Activated CD8-positive, alpha-beta T cell treated with anti-CD3 and anti-CD28 coated beads, Interleukin-2, amount 10 ng/mL, durations not matched to agents 7 days and 5 days (primary cell): ENCODE measurements around the gene TMEM214. TPM values are rescaled to one million over a fixed set of nuclear protein-coding genes. Genes with fewer than 3 reads are reported as not detected.

Experiments used
- ATAC-seq: fragments of 150-1000 bp; cut with Tn5 transposase; one replicate; pipeline ENCODE4 v1.10.0; 2021; ENCODE audit warnings: moderate library complexity
- CTCF ChIA-PET: fragments of 350-600 bp; sonication (Branson Sonifier 250); formaldehyde crosslinking; loops from one replicate; lab custom pipeline; 2021; ENCODE audit warnings: antibody characterized with exemption; lab: Charles Lee
- POLR2A ChIA-PET: fragments of 350-600 bp; sonication (Branson Sonifier 250); formaldehyde crosslinking; loops from one replicate; lab custom pipeline; 2021; ENCODE audit warnings: antibody characterized with exemption; lab: Charles Lee
- DNase-seq: peaks from one replicate; pipeline ENCODE4 v3.0.0-alpha.2; 2020
- H3K27ac Mint-ChIP-seq: one replicate; pipeline ENCODE4 v1.8.0; 2021; ENCODE audit warnings: mild to moderate bottlenecking, mixed read lengths
- H3K27me3 Mint-ChIP-seq: one replicate; pipeline ENCODE4 v1.8.0; 2021; ENCODE audit warnings: low read depth, mixed read lengths
- H3K36me3 Mint-ChIP-seq: one replicate; pipeline ENCODE4 v1.8.0; 2021; ENCODE audit warnings: low read depth, mixed read lengths
- H3K4me1 Mint-ChIP-seq: one replicate; pipeline ENCODE4 v1.8.0; 2021; ENCODE audit warnings: low read depth, mixed read lengths
- H3K4me3 Mint-ChIP-seq: one replicate; pipeline ENCODE4 v1.8.0; 2021; ENCODE audit warnings: mild to moderate bottlenecking, mixed read lengths
- H3K9me3 Mint-ChIP-seq: one replicate; pipeline ENCODE4 v1.8.0; 2022; ENCODE audit warnings: mixed read lengths; ENCODE audit not compliant: insufficient read depth
- total RNA-seq, 2 experiments: library from RNA; stranded (reverse); gene quantifications; one replicate each; pipeline ENCODE4 v1.2.3, GENCODE V29; 2021

TMEM214 gene
- total RNA-seq, 2 experiments from 2014 or later, result 73.7 to 75.6 TPM

DNA sequence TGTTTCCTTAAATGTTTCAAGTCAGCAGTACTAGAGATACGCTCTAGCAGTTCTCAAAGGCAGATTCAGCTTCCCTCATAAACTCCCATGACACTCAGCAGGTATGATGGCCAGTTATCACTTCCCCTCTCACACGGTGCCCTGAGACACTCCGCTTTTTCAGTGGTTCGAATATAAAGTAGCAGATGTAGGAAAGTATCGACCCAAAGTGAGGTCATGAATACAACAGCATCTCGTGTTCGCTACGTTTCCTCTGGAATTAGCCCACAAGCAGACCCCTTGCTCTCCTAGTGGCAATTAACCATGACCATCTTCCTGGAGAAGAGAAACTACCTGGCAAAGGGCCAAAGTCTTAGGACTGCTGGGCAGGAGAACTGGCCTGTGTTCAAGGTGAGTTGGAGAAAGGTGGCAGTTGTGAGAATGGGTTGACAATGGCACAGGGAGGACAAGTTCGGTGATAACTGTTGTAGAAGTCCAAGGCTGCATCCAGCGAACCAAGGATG, 9.4 kb downstream of the TMEM214 start:
- no peaks in the 10 kb centered on the region for H3K4me1 Mint-ChIP-seq
- no peak for DNase-seq
- peaks cover 48% of the 10 kb centered on the region for H3K36me3 Mint-ChIP-seq
- H3K9me3 Mint-ChIP-seq, result no peaks in the 10 kb centered on the region
- CTCF ChIA-PET, result interaction anchor here (1.1 to 1.6 kb wide), 3 partner anchors 9 to 81 kb away, joined by 3 read pairs; partner anchors contain the start of gene AGBL5
- no peak overlapping the region for H3K4me3 Mint-ChIP-seq
- no peaks in the 10 kb centered on the region for H3K27me3 Mint-ChIP-seq
- ATAC-seq, result no peak
- H3K27ac Mint-ChIP-seq, result no peak overlapping the region
- POLR2A ChIA-PET, result no interaction called here

DNA sequence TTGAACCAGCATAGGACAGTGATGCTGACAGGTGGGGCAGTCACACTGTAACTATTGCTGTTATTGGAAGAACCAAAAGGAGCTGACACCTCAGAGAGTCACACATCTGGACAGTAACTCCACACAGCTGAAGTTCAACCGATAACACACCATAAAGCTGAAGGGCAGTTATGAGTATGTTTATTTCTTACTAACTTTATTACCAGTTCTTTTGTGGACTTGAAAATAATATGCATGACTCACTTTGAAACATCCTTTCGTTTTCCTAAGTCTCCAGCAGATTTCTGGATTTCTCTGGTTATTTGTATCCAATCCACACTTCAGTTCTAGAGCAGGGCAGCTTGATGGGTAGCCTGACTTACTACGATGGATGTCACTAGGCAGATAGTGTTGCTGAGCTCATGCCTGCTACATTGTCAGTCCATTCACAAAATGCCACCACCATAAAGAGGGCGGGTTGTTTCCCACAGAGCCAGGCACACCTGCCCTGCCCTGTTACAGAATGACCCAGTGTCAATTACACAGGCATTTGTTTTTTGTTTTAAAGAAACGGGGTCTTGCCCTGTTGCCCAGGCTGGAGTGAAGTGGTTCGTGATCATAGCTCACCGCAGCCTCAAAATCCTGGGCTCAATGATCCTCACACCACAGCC, 10.3 kb downstream of the TMEM214 start:
- Mint-ChIP-seq H3K4me1 (peaks cover under 1% of the 10 kb centered on the region), H3K9me3 (no peaks in the 10 kb centered on the region), H3K27ac (no peak overlapping the region), H3K27me3 (no peaks in the 10 kb centered on the region), H3K36me3 (peaks cover 41% of the 10 kb centered on the region), H3K4me3 (no peak overlapping the region)
- no peak for DNase-seq
- no peak for ATAC-seq
- ChIA-PET POLR2A (interaction anchor here (0.8 kb wide), 1 partner anchor 10 kb away, joined by 4 read pairs; the partner anchor contains the start of gene TMEM214), CTCF (interaction anchor here (1.2 kb wide), 1 partner anchor 8 kb away, joined by 3 read pairs; the partner anchor contains the start of gene AGBL5)

DNA sequence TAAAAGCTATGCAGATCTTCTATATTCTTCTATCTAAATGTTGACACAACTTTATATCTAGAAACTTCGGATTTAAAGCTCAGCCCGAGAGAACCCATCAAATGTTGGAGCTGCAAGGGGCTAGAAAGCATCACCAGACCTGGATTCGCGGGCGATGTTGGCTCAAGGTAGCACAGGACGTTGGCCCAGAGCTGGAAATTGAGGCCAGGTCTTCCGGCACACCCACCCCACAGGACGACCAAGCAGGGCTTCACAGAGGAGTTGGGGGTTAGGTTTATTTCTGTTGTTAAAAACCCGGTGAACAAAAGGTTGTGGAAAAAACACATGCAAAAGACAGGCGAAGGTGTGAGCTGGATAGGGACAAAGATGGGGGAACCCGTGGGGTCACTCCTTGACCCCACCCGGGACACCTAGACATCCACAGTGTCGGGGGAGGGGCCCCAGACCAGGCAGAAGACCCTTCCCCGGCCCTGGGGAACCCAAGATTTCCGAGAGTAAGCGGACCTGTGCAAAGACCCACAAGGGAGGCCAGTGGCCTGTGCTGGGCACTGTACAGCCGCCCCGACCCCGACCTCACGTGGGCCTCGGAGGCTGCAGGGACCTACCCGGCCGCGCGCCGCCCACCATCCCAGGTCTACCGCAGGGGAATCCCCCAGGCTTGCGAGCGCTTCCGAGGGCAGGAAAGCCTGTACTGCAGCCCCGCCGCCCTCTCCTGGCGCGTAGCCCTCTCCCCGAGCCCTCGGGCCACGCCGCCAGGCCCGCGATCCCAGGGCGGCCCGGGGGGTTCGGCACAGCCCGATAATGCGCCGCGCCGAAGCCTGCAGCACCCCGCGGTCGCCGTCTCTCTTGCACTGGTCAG, 16.9 kb downstream of the TMEM214 start:
- Mint-ChIP-seq H3K27me3 (peaks cover 5% of the 10 kb centered on the region), H3K9me3 (no peaks in the 10 kb centered on the region), H3K4me3 (peak overlapping the region; percentile 93), H3K27ac (peak overlapping the region; percentile 96), H3K36me3 (peaks cover 12% of the 10 kb centered on the region), H3K4me1 (peaks cover 20% of the 10 kb centered on the region)
- ChIA-PET POLR2A (interaction anchor here (0.5 to 9.3 kb wide), 9 partner anchors 15 to 285 kb away, joined by 3 to 128 read pairs (median 5); partner anchors contain the start of genes ATRAID, CENPA, OST4 and PREB), CTCF (interaction anchor here (0.8 to 4.8 kb wide), 12 partner anchors 16 to 88 kb away, joined by 3 to 30 read pairs (median 7); partner anchors contain the start of genes KHK, OST4, PREB and TMEM214)
- ATAC-seq (peak; percentile 16), DNase-seq (peak; percentile 65)

DNA sequence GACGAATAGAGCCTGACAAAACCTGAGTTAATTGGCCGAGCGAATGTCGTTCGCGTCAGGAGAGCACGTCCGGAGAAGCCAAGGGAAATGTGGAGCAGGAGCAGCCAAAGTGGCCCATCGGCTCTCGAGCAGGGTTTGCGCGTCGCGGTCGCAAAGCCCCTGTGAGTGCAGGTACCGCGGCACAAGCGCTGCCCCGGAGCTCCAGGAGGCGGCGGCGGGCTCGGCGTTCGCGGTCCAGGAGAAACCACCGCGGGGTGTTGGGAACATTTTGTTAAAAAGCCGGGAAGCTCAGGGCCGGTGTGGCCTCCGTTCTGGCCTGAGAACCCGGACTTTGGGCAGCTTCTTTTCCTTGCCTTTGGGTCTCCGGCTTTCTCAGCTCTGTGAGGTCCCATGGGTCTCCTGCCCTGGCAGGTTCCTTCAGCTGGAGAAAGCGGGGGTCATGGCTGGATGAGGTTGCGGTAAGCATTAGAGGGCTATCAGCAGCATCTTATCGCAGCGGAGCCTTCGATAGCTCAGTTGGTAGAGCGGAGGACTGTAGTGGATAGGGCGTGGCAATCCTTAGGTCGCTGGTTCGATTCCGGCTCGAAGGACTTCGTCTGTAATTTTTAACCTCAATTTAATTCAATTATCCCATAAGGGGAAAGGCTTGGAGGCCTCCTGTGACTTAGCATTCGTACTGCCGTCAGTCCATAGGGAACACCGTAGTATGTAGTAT, 17.7 kb downstream of the TMEM214 start:
- Mint-ChIP-seq H3K27ac (peak overlapping the region; percentile 96), H3K9me3 (no peaks in the 10 kb centered on the region), H3K36me3 (peaks cover 17% of the 10 kb centered on the region), H3K27me3 (peaks cover 5% of the 10 kb centered on the region), H3K4me3 (peak overlapping the region; percentile 93), H3K4me1 (peaks cover 20% of the 10 kb centered on the region)
- CTCF ChIA-PET, result interaction anchor here (0.8 to 4.8 kb wide), 15 partner anchors 7 to 633 kb away, joined by 3 to 30 read pairs (median 6); partner anchors contain the start of genes KHK, OST4, PREB and TMEM214
- POLR2A ChIA-PET, result interaction anchor here (0.5 to 9.3 kb wide), 16 partner anchors 9 to 613 kb away, joined by 3 to 128 read pairs (median 4); partner anchors contain the start of genes ATRAID, CENPA, KHK and OST4
- peak; percentile 95 for DNase-seq
- ATAC-seq, result peak; percentile 71

DNA sequence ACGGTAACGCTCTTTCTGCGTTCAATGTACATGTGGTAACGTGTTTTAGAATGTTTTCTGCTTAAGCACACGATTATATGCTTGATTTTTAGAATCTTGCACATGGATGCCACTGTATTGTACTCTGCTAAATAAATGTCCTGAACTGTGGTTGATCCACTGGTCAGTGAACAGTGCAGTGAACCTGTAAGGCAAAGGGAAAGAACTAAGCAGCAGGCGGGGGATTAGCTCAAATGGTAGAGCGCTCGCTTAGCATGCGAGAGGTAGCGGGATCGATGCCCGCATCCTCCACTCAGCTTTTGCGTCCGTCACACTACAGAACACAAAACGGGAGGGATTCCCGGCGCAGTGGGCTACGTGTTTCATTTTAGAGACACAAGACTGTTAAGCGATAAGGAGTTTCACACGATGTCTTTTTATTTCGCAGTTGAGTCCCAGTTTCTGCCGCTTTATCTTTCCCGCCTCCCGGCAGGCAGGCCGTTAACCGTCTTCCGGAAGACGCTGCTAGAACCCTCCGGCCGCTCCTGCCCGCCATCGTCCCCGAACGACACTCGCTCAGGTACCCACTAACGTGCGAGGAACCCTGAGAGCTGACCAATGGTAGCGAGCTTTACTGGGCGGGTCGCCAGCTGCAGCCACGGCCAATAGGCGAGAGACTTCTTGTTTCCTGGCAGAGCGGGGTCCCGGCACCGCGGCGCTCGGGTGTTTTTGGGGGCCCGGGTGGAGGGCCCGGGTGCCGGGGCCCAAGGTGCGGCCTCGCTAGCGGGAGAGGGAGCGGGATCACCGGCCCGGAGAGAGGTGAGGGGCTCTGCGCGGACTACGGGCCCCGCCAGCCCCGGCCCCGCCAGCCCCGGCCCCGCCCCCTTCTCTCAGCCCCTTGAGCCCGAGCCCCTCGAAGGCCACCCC, 18.5 kb downstream of the TMEM214 start, which contains the start of gene AGBL5:
Gene AGBL5 (plus strand): TSS at position 673 of the 906 bp plus-strand sequence. CDS start 1,291 bp downstream, outside the sequence.
- peaks cover 25% of the 10 kb centered on the region for H3K36me3 Mint-ChIP-seq
- peak; percentile 97 for DNase-seq
- peak within 1 kb of the TSS; percentile 93 for H3K4me3 Mint-ChIP-seq
- H3K27me3 Mint-ChIP-seq, result peaks cover 5% of the 10 kb centered on the region
- peak within 1 kb of the TSS; percentile 96 for H3K27ac Mint-ChIP-seq
- peaks cover 20% of the 10 kb centered on the region for H3K4me1 Mint-ChIP-seq
- ChIA-PET CTCF (interaction anchor here (0.6 to 4.8 kb wide), 19 partner anchors 8 to 632 kb away, joined by 3 to 30 read pairs (median 4); partner anchors contain the start of genes KHK, OST4, PREB and TMEM214), POLR2A (interaction anchor here (0.6 to 9.3 kb wide), 16 partner anchors 10 to 613 kb away, joined by 3 to 128 read pairs (median 4); partner anchors contain the start of genes CENPA, KHK, OST4 and PREB)
- no peaks in the 10 kb centered on the region for H3K9me3 Mint-ChIP-seq
- peak; percentile 77 for ATAC-seq

DNA sequence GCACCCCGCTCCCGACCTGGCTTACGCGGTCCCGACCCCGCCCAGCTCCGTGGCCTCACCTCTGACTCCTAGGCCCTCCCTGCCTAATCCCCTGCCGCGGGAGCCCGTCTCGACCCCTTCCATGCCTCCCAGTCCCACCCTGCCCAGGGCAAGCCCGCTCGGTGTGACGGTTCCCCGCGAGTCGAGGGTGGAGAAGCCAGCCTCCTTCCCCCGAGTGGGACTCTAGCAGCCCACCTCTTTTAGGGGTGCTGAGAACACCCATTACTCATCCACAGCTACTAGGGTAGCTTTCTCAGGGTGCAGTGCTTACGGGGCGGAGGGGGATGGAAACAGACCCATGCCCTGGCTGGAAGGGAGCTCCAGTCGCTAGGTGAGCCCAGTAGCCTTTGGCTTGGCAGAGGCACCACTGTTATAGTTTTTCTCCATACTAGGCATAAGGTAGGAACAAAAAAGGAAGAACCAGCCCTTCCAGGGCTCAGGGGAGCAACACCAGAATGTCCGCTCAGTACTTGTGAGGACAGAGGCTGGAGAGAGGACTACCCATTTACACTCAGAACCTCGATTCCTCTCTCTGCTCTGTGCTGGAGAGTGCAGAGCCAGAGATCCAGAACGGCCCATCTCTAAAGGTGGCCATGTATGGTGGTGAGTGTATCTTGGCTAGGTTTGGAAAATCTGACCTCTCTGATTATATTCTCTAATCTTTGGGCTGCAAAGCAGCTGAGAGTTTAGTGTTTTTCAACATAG, 19.3 kb downstream of the TMEM214 start:
- Mint-ChIP-seq H3K9me3 (no peaks in the 10 kb centered on the region), H3K27me3 (peaks cover 5% of the 10 kb centered on the region), H3K27ac (peak overlapping the region; percentile 84), H3K4me1 (peaks cover 20% of the 10 kb centered on the region), H3K36me3 (peaks cover 28% of the 10 kb centered on the region), H3K4me3 (peak overlapping the region; percentile 81)
- CTCF ChIA-PET, result interaction anchor here (0.6 to 4.8 kb wide), 14 partner anchors 14 to 631 kb away, joined by 3 to 30 read pairs (median 6); partner anchors contain the start of genes OST4 and PREB
- DNase-seq (peak; percentile 49), ATAC-seq (no peak)
- POLR2A ChIA-PET, result interaction anchor here (0.6 to 9.3 kb wide), 11 partner anchors 9 to 266 kb away, joined by 3 to 128 read pairs (median 7); partner anchors contain the start of genes CENPA, OST4 and TMEM214

DNA sequence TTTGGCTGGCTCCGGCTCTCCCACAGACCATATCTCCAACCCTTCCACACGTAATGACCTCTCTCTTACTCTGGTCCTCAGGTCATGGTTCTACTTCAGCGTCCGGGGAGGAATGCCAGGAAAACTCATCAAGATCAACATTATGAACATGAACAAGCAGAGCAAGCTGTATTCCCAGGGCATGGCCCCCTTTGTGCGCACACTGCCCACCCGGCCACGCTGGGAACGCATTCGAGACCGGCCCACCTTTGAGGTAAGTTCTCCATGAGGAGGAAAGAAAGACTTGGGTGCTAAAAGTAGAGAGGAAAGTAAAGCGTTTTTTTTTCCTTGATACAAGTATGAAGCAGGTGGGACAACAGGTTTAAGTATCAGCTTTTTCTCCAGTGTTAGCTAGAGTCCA, 20.6 kb downstream of the TMEM214 start:
- no peak for ATAC-seq
- no peak overlapping the region for H3K4me3 Mint-ChIP-seq
- peaks cover 5% of the 10 kb centered on the region for H3K27me3 Mint-ChIP-seq
- DNase-seq, result no peak
- no peak overlapping the region for H3K27ac Mint-ChIP-seq
- POLR2A ChIA-PET, result interaction anchor here (0.6 to 9.3 kb wide), 3 partner anchors 9 to 163 kb away, joined by 4 to 128 read pairs (median 7); partner anchors contain the start of gene OST4
- peaks cover 17% of the 10 kb centered on the region for H3K4me1 Mint-ChIP-seq
- no peaks in the 10 kb centered on the region for H3K9me3 Mint-ChIP-seq
- CTCF ChIA-PET, result interaction anchor here (1.5 to 4.8 kb wide), 3 partner anchors 18 to 92 kb away, joined by 3 to 30 read pairs (median 8); partner anchors contain the start of gene OST4
- peaks cover 28% of the 10 kb centered on the region for H3K36me3 Mint-ChIP-seq

DNA sequence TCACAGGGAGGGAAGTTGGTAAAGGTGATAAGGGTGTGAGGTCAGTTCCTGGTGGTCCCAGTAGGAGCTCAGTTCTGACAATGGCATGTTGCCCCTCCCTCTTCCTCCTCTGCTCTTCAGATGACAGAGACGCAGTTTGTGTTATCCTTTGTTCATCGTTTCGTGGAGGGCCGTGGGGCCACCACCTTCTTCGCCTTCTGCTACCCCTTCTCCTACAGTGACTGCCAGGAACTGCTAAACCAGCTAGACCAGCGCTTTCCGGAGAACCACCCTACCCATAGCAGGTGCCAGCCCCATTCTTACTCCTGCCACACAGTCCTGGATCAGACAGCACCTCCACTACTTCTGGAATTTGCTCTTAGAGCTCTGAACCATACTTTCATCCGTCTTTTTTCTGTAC, 21.0 kb downstream of the TMEM214 start:
- Mint-ChIP-seq H3K9me3 (no peaks in the 10 kb centered on the region), H3K36me3 (peaks cover 28% of the 10 kb centered on the region), H3K27me3 (peaks cover 5% of the 10 kb centered on the region), H3K4me1 (peaks cover 17% of the 10 kb centered on the region), H3K27ac (no peak overlapping the region), H3K4me3 (no peak overlapping the region)
- ATAC-seq (no peak), DNase-seq (no peak)
- POLR2A ChIA-PET, result interaction anchor here (0.6 to 9.3 kb wide), 5 partner anchors 9 to 163 kb away, joined by 3 to 128 read pairs (median 4); partner anchors contain the start of gene OST4
- CTCF ChIA-PET, result interaction anchor here (1.5 to 4.8 kb wide), 3 partner anchors 18 to 92 kb away, joined by 3 to 30 read pairs (median 8); partner anchors contain the start of gene OST4

DNA sequence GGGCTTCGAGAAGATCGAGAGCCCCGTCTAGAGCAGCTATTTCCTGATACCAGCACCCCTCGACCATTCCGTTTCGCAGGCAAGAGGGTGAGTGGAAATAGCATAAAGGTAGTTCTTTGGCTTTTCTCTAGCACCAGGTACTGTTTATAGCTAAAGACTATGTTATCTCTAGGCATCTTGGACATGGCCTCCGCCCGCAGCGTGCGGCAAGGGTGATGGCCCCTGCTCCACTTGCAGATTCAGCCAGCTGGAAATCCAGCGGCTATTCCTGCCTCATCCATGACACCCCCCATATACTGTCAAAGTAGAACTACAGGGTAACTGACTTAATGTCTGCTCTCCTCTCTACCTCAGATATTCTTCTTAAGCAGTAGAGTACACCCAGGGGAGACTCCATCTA, 22.0 kb downstream of the TMEM214 start:
- POLR2A ChIA-PET, result interaction anchor here (1.1 to 9.3 kb wide), 2 partner anchors 14 to 27 kb away, joined by 3 to 128 read pairs; partner anchors contain the start of gene OST4
- H3K9me3 Mint-ChIP-seq, result no peaks in the 10 kb centered on the region
- peaks cover 5% of the 10 kb centered on the region for H3K27me3 Mint-ChIP-seq
- peaks cover 11% of the 10 kb centered on the region for H3K4me1 Mint-ChIP-seq
- DNase-seq (no peak), ATAC-seq (no peak)
- no peak overlapping the region for H3K27ac Mint-ChIP-seq
- CTCF ChIA-PET, result interaction anchor here (1.5 kb wide), 1 partner anchor 27 kb away, joined by 3 read pairs; no protein-coding TSS in a partner anchor
- H3K36me3 Mint-ChIP-seq, result peaks cover 32% of the 10 kb centered on the region
- no peak overlapping the region for H3K4me3 Mint-ChIP-seq
